Gastrocnemius medialis (tissue), 4 donors: ENCODE measurements around the gene LPAR1. TPM values are rescaled to one million over a fixed set of nuclear protein-coding genes. Genes with fewer than 3 reads are reported as not detected.

Source experiments
- ATAC-seq, 2 donors: fragments of 150-250 bp; one replicate each; pipeline ENCODE4 v1.9.1; 2016
- DNase-seq, 2 donors: peaks; one replicate each; pipeline ENCODE4 v3.0.0-alpha.2; 2019
- H3K27ac ChIP-seq, 4 donors: fragments of 200-600 bp; sonication (generic); 1 replicate in 1 of 4; 2 replicates in 3 of 4; pipeline ENCODE4 v1.5.1; 2016 to 2018; ENCODE audit warnings: mild to moderate bottlenecking in 2 of 4, moderate library complexity in 1 of 4
- H3K27me3 ChIP-seq, 3 donors: fragments of 200-600 bp; sonication (generic) in 2 of 3; 1 replicate in 1 of 3; 2 replicates in 2 of 3; pipeline versions ENCODE4 v1.5.1 to v1.6.0; 2016 to 2019; ENCODE audit warnings: mild to moderate bottlenecking in 1 of 3, moderate library complexity in 1 of 3
- H3K36me3 ChIP-seq, 2 donors: fragments of 200-600 bp; sonication (generic) in 1 of 2; one replicate each; pipeline ENCODE4 v1.5.1; 2017 to 2018
- H3K4me1 ChIP-seq, 2 donors: fragments of 200-600 bp; sonication (generic) in 1 of 2; one replicate each; pipeline ENCODE4 v1.5.1; 2016 to 2017; ENCODE audit warnings: mild to moderate bottlenecking in 2 of 2
- H3K4me3 ChIP-seq, 4 donors: fragments of 200-600 bp; sonication (generic) in 3 of 4; 1 replicate in 1 of 4; 2 replicates in 3 of 4; pipeline ENCODE4 v1.5.1; 2016 to 2019; ENCODE audit warnings: mild to moderate bottlenecking in 2 of 4
- H3K9me3 ChIP-seq, 3 donors: fragments of 200-600 bp; sonication (generic) in 2 of 3; 1 replicate in 1 of 3; 2 replicates in 2 of 3; pipeline ENCODE4 v1.5.1; 2016 to 2019
- POLR2A ChIP-seq, 2 donors: fragments of 450-650 bp; IDR thresholded peaks; one replicate each; pipeline ENCODE4 v1.6.1; 2017; ENCODE audit warnings: antibody characterized with exemption in 2 of 2, mild to moderate bottlenecking in 2 of 2, moderate library complexity in 2 of 2
- in situ Hi-C, 4 donors: fragments of 200-750 bp; cut with MboI; loops; one replicate each; pipeline versions ENCODE4 v1.15.0 to v1.8.0; 2017; ENCODE audit warnings: low sequenced_read_pairs in 4 of 4
- intact Hi-C: fragments of 100-400 bp; cut with DNase I; formaldehyde crosslinking; loops from one replicate; pipeline ENCODE4 v1.15.1; 2023; ENCODE audit warnings: low total_unique reads
- total RNA-seq, 4 donors: library from RNA; depleted of rRNA; stranded (reverse); fragments of >200 nt; gene quantifications; one replicate each; pipeline versions ENCODE4 v1.1.0 to v1.2.3, GENCODE V29; 2016
- TF ChIP-seq, protein P1 (sequence below), 5 experiments: fragments of 450-650 bp in 3 of 5; fragments of 200-600 bp in 2 of 5; sonication (generic) in 2 of 5; IDR thresholded peaks in 4 of 5; conservative IDR thresholded peaks in 1 of 5; 1 replicate in 4 of 5; 2 replicates in 1 of 5; pipeline ENCODE4 v1.5.1; 2016 to 2019; ENCODE audit warnings: antibody characterized with exemption in 5 of 5, mild to moderate bottlenecking in 3 of 5, moderate library complexity in 3 of 5

The LPAR1 gene
- total RNA-seq, 4 donors from 2014 or later: 5.5 to 20.2 (median 13.2) TPM

DNA sequence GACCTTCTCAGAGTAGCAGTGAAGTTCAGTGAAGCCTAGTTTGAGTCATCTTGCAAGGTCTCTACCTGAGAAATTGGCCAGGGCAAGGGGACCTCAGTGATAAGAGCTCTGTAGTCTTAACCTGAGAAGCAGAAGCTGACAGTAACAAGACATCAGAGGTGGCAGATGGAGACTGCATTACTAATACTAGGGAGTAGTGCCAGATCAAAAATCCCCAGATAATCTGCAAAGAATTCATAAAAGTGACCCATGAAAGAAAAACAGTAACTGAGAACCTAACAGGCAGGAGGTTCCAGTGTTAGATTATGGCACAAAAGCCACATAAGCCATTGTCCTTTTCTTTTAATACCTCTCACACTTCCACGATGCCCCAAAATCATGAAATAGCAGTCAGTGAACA lies 194.1 kb downstream of the LPAR1 start:
- H3K27ac ChIP-seq: no peak overlapping the region
- no peaks in the 10 kb centered on the region for H3K36me3 ChIP-seq
- in situ Hi-C loops (loop anchor here in 1 of 4 donors (10.0 to 25.0 kb wide), 2 partner anchors 81 to 107 kb away; no protein-coding TSS in a partner anchor), intact Hi-C loops (no loop called here)
- H3K4me1 ChIP-seq: no peaks in the 10 kb centered on the region
- TF ChIP-seq, protein P1, sequence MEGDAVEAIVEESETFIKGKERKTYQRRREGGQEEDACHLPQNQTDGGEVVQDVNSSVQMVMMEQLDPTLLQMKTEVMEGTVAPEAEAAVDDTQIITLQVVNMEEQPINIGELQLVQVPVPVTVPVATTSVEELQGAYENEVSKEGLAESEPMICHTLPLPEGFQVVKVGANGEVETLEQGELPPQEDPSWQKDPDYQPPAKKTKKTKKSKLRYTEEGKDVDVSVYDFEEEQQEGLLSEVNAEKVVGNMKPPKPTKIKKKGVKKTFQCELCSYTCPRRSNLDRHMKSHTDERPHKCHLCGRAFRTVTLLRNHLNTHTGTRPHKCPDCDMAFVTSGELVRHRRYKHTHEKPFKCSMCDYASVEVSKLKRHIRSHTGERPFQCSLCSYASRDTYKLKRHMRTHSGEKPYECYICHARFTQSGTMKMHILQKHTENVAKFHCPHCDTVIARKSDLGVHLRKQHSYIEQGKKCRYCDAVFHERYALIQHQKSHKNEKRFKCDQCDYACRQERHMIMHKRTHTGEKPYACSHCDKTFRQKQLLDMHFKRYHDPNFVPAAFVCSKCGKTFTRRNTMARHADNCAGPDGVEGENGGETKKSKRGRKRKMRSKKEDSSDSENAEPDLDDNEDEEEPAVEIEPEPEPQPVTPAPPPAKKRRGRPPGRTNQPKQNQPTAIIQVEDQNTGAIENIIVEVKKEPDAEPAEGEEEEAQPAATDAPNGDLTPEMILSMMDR (IDR thresholded peaks at IDR 0.05 in 4 of 5, conservative IDR thresholded peaks at IDR 0.05 in 1 of 5): no peak
- TF ChIP-seq POLR2A (IDR thresholded peaks at IDR 0.05): no peak
- H3K9me3 ChIP-seq: no peaks in the 10 kb centered on the region
- no peak overlapping the region for H3K4me3 ChIP-seq
- no peak for ATAC-seq
- no peaks in the 10 kb centered on the region for H3K27me3 ChIP-seq
- no peak for DNase-seq

DNA sequence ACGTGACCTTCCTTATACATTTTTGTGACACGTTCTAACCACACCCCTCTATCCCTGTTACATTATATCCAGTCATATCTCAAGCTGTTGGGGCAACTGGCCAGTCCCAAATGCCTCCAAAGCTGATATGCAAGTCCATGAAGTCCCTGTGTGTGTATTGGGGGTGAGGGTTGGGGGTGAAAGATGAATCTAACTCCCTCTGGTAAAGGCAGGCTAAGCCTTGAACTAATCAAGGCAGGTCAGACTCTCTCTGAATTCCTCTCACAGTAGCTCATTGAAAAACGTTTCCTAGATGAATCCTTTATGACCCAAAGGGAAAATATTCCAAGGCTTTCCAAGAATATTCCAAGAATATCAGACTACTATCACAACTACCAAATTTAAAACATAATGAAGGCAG lies 195.3 kb downstream of the LPAR1 start:
- intact Hi-C loops (no loop called here), in situ Hi-C loops (loop anchor here in 1 of 4 donors (10.0 to 25.0 kb wide), 2 partner anchors 82 to 106 kb away; no protein-coding TSS in a partner anchor)
- no peaks in the 10 kb centered on the region for H3K9me3 ChIP-seq
- no peaks in the 10 kb centered on the region for H3K27me3 ChIP-seq
- ATAC-seq (no peak), DNase-seq (no peak)
- no peak for TF ChIP-seq POLR2A (IDR thresholded peaks at IDR 0.05)
- TF ChIP-seq, protein P1 (IDR thresholded peaks at IDR 0.05 in 4 of 5, conservative IDR thresholded peaks at IDR 0.05 in 1 of 5): no peak
- no peak overlapping the region for H3K4me3 ChIP-seq
- no peaks in the 10 kb centered on the region for H3K4me1 ChIP-seq
- no peak overlapping the region for H3K27ac ChIP-seq
- no peaks in the 10 kb centered on the region for H3K36me3 ChIP-seq

DNA sequence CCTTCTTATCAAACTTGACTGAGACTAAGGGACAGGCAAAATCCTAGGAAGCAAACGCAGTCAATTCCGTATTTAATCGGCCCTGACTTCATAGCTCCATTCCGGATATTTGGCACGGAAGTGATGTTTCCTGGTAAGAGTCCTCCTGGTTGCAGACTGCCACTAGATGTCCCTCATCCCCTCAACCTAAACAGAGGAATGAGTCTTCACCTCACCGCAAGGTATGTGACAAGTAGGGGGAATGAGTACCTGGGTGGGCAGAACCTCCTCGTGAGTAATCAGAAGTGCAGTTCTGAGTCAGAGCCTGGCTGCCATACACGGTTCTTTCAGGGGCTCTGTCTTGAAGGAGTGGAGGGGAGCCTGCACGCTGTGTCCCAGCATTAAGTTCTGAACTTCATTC lies 196.1 kb downstream of the LPAR1 start:
- ATAC-seq (no peak), DNase-seq (no peak)
- in situ Hi-C loops: loop anchor here in 1 of 4 donors (10.0 to 25.0 kb wide), 2 partner anchors 83 to 105 kb away; no protein-coding TSS in a partner anchor
- no peaks in the 10 kb centered on the region for H3K27me3 ChIP-seq
- H3K4me3 ChIP-seq: no peak overlapping the region
- H3K9me3 ChIP-seq: no peaks in the 10 kb centered on the region
- no peaks in the 10 kb centered on the region for H3K4me1 ChIP-seq
- H3K36me3 ChIP-seq: no peaks in the 10 kb centered on the region
- no peak overlapping the region for H3K27ac ChIP-seq
- TF ChIP-seq, protein P1 (IDR thresholded peaks at IDR 0.05 in 4 of 5, conservative IDR thresholded peaks at IDR 0.05 in 1 of 5): no peak
- TF ChIP-seq POLR2A (IDR thresholded peaks at IDR 0.05): no peak
- intact Hi-C loops: no loop called here

DNA sequence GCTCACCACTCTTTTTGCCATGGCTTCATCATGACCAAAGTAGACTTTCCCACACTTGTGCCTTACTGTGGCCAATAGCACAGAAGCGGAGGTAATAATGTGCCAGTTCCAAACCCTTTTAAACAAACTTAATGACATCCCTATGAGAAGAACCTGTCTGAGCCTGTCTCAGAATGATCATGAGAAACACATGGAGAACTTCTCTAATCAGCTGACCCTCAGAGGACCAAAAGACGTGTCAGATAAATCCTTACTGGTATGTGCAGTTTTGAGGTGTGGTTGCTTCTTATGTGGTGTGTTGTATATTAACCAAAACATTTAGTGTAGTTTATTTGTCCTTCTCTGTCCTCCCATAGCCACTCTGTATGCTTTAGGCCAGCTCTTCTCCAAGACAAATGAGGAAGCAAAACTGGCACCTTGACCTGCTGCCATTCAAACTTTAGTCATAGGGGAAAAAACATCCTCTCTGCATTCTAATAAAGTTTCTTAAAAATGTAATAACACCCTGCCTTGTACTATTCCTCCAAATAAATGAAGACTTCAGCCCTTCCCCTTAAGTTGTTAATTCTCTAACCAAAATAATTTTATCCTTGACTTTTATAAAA lies 200.8 kb downstream of the LPAR1 start:
- no peaks in the 10 kb centered on the region for H3K27me3 ChIP-seq
- DNase-seq (no peak), ATAC-seq (no peak)
- H3K36me3 ChIP-seq: no peaks in the 10 kb centered on the region
- H3K9me3 ChIP-seq: no peaks in the 10 kb centered on the region
- in situ Hi-C loops: loop anchor here in 1 of 4 donors (25.0 kb wide), 1 partner anchor 100 kb away; no protein-coding TSS in a partner anchor
- no peak overlapping the region for H3K4me3 ChIP-seq
- no peak overlapping the region for H3K27ac ChIP-seq
- no peaks in the 10 kb centered on the region for H3K4me1 ChIP-seq
- intact Hi-C loops: no loop called here
- TF ChIP-seq, protein P1 (IDR thresholded peaks at IDR 0.05 in 4 of 5, conservative IDR thresholded peaks at IDR 0.05 in 1 of 5): no peak
- no peak for TF ChIP-seq POLR2A (IDR thresholded peaks at IDR 0.05)
